Measurements from ENCODE around the gene SSTR3. TPM values are rescaled to one million over a fixed set of nuclear protein-coding genes. Genes with fewer than 3 reads are reported as not detected.

The SSTR3 gene
- total RNA-seq, 1 donor from 2014 or later: not detected

- Mint-ChIP-seq H3K4me3 (ENCODE audit: unreplicated experiment) (no peak overlapping the region), H3K9me3 (ENCODE audit: low read depth) (no peaks in the 10 kb centered on the region)
These were observed 45.9 kb upstream of the SSTR3 start for GRCh38 chr22:37258005-37258752.

GRCh38 chr22:37256075-37256726 lies 43.9 kb upstream of the SSTR3 start:
- Mint-ChIP-seq H3K27me3 (ENCODE audit: low read depth) (peaks cover 27% of the 10 kb centered on the region), H3K36me3 (ENCODE audit: low read depth) (no peaks in the 10 kb centered on the region), H3K4me1 (ENCODE audit: low read depth) (peaks cover 21% of the 10 kb centered on the region), H3K27ac (ENCODE audit: unreplicated experiment) (no peak overlapping the region), H3K4me3 (ENCODE audit: unreplicated experiment) (no peak overlapping the region), H3K9me3 (ENCODE audit: low read depth) (no peaks in the 10 kb centered on the region)
- TF ChIP-seq, protein P1, sequence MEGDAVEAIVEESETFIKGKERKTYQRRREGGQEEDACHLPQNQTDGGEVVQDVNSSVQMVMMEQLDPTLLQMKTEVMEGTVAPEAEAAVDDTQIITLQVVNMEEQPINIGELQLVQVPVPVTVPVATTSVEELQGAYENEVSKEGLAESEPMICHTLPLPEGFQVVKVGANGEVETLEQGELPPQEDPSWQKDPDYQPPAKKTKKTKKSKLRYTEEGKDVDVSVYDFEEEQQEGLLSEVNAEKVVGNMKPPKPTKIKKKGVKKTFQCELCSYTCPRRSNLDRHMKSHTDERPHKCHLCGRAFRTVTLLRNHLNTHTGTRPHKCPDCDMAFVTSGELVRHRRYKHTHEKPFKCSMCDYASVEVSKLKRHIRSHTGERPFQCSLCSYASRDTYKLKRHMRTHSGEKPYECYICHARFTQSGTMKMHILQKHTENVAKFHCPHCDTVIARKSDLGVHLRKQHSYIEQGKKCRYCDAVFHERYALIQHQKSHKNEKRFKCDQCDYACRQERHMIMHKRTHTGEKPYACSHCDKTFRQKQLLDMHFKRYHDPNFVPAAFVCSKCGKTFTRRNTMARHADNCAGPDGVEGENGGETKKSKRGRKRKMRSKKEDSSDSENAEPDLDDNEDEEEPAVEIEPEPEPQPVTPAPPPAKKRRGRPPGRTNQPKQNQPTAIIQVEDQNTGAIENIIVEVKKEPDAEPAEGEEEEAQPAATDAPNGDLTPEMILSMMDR (IDR thresholded peaks at IDR 0.05): no peak
- DNase-seq (ENCODE audit: low spot score): peak; percentile 64

More at GRCh38 chr22:37258005-37258752, 45.9 kb upstream of the SSTR3 start:
- no peaks in the 10 kb centered on the region for H3K36me3 Mint-ChIP-seq (ENCODE audit: low read depth)
- no peak overlapping the region for H3K27ac Mint-ChIP-seq (ENCODE audit: unreplicated experiment)
- peaks cover 21% of the 10 kb centered on the region for H3K4me1 Mint-ChIP-seq (ENCODE audit: low read depth)
- H3K27me3 Mint-ChIP-seq (ENCODE audit: low read depth): peaks cover 23% of the 10 kb centered on the region
- TF ChIP-seq, protein P1 (IDR thresholded peaks at IDR 0.05): no peak
- peak; percentile 1 for DNase-seq (ENCODE audit: low spot score)

DNA sequence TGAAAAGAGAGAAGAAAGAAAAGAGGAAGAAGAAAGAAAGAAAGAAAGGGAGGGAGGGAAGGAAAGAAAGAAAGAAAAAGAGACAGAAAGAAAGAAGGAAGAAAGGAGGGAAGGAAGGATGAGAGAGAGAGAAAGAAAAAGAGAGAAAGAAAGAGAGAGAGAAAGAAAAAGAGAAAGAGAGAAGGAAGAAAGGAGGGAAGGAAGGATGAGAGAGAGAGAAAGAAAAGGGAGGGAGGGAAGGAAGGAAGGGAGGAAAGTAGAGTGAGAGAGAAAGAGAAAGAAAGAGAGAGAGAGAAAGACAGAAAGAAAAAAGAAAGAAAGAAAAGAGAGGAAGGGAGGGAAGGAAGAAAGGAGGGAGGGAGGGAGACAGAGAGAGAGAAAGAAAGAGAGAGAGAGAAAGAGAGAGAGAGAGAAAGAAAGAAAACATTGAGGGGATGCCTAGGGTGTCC lies 43.3 kb upstream of the SSTR3 start:
- Mint-ChIP-seq H3K27me3 (ENCODE audit: low read depth) (peaks cover 25% of the 10 kb centered on the region), H3K27ac (ENCODE audit: unreplicated experiment) (no peak overlapping the region), H3K9me3 (ENCODE audit: low read depth) (no peaks in the 10 kb centered on the region), H3K36me3 (ENCODE audit: low read depth) (no peaks in the 10 kb centered on the region), H3K4me3 (ENCODE audit: unreplicated experiment) (no peak overlapping the region), H3K4me1 (ENCODE audit: low read depth) (peaks cover 17% of the 10 kb centered on the region)
- no peak for DNase-seq (ENCODE audit: low spot score)
- TF ChIP-seq, protein P1 (IDR thresholded peaks at IDR 0.05): no peak

DNA sequence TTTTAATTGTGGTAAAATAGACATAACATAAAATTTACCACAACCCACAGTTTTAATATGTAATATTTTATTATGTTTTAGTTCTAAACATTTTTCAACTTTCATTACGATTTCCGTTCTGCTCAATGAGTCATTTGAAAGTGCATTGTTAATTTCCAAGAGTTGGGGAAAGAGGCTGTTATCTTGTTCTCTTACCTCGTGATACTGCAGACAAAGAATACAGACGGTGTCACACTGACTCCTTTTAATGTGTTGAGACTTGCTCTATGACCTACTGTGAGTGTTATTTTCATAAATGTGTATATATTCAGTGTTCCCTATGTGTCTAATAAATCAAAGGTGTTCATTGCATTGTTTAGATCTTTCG lies 42.6 kb upstream of the SSTR3 start:
- Mint-ChIP-seq H3K4me1 (ENCODE audit: low read depth) (peaks cover 17% of the 10 kb centered on the region), H3K36me3 (ENCODE audit: low read depth) (no peaks in the 10 kb centered on the region), H3K4me3 (ENCODE audit: unreplicated experiment) (no peak overlapping the region), H3K9me3 (ENCODE audit: low read depth) (no peaks in the 10 kb centered on the region), H3K27ac (ENCODE audit: unreplicated experiment) (no peak overlapping the region), H3K27me3 (ENCODE audit: low read depth) (peaks cover 25% of the 10 kb centered on the region)
- DNase-seq (ENCODE audit: low spot score): no peak
- TF ChIP-seq, protein P1 (IDR thresholded peaks at IDR 0.05): no peak

- H3K4me3 Mint-ChIP-seq (ENCODE audit: unreplicated experiment): no peak overlapping the region
- no peaks in the 10 kb centered on the region for H3K9me3 Mint-ChIP-seq (ENCODE audit: low read depth)
- peaks cover 12% of the 10 kb centered on the region for H3K4me1 Mint-ChIP-seq (ENCODE audit: low read depth)
- DNase-seq (ENCODE audit: low spot score): peak; percentile 21
- peaks cover 22% of the 10 kb centered on the region for H3K27me3 Mint-ChIP-seq (ENCODE audit: low read depth)
- TF ChIP-seq, protein P1 (IDR thresholded peaks at IDR 0.05): no peak
- no peak overlapping the region for H3K27ac Mint-ChIP-seq (ENCODE audit: unreplicated experiment)
- no peaks in the 10 kb centered on the region for H3K36me3 Mint-ChIP-seq (ENCODE audit: low read depth)
These were observed 42.1 kb upstream of the SSTR3 start for GRCh38 chr22:37254209-37254866.
